Anterior cingulate cortex (tissue), 58 donors: ENCODE results near the gene ANKRD24.
A peak's percentile ranks its signal among the peaks of the same experiment; 100 is the strongest.
"Not testable (repeated sequence)": the region's sequence is repeated elsewhere in the genome, so short reads cannot be mapped to it uniquely, and the experiment has no call there.

Experiments used
- DNase-seq, 58 donors: peaks; one replicate each; lab custom pipeline; 2025; lab: John Stamatoyannopoulos, UW

The ANKRD24 gene

DNA sequence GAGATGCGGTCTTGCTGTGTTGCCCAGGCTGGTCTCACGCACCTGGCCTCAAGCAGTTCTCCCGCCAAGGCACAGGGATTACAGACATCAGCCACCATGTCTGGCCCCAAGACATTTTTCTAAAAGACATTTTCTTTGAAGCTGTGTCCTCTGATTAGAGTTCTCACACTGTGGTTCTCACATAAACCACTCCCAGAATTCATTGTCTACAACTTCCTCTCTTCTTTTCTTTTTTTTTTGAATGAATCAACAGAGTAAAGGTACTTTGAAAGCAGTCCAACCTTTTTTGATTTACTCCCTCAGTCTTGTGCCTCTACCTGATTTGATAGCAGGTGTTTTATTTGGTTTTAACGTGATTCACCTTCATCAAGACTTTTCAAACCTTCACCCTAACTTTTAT lies 82.3 kb downstream of the ANKRD24 start:
- DNase-seq = no peak

DNA sequence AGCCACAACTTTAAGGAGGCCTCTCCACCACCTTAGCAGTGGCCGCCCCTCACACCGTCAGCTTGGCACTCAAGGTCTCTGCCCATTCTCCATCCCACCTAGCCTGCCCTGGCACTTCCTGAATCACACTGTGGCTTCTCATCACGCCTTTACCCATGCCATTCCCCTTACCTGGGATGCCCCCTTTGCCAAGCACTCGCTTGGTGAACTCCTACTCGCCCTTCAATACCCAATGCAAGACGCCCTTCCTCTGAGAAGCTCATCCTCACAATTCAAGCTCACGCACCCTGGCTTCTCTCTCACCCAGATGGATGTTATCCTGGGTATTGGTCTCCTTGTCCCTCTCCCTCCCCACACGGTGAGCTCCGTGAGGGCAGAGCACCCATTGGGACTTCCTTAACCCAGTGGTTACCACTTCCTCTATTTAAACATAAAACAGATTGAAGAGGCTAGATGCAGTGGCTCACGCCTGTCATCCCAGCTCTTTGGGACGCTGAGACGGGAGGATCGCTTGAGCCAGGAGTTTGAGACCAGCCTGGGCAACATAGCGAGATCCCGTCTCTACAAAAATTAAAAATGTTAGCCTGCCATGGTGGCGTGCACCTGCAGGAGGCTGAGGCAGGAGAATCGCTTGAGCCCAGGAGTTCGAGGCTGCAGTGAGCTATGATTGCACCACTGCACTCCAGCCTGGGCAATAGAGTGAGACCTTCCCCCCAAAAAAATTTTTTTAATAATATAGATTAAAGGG lies 83.9 kb downstream of the ANKRD24 start:
- DNase-seq = no peak

DNA sequence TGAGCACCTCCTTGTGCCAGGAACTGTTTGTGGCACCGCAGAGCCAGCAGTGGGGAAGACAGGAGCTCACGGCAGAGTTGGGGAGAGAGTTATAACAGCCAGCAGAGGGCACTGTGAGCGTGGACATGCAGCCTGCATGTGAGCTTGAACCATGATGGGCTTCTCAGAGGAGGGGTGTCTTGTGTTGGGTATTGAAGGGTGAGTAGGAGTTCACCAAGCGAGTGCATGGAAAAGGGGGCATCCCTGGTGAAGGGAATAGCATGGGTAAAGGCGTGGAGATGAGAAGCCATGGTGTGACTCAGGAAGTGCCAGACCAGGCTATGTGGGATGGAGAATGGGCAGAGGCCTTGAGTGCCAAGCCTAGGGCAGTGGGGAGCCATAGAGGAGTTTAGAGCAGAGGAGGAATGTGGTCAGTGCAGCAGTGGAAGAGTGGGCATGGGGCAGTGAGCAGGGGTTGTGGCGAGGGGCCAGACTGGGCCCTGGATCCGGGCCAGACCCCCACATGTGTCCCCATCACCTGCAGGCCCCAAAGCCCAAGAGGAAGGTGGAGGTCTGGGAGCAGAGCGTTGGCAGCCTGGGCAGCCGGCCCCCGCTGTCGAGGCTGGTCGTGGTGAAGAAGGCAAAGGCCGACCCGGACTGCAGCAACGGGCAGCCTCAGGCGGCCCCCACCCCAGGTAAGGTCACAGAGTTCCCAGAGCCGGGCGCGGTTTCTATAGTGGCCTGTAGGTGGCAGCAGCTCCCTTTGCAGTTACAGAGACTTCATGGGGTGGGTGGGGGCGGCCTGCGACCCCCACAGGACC lies 84.8 kb downstream of the ANKRD24 start:
- DNase-seq = peak in 13 of 58 donors; percentile 5 to 49 (median 14)

DNA sequence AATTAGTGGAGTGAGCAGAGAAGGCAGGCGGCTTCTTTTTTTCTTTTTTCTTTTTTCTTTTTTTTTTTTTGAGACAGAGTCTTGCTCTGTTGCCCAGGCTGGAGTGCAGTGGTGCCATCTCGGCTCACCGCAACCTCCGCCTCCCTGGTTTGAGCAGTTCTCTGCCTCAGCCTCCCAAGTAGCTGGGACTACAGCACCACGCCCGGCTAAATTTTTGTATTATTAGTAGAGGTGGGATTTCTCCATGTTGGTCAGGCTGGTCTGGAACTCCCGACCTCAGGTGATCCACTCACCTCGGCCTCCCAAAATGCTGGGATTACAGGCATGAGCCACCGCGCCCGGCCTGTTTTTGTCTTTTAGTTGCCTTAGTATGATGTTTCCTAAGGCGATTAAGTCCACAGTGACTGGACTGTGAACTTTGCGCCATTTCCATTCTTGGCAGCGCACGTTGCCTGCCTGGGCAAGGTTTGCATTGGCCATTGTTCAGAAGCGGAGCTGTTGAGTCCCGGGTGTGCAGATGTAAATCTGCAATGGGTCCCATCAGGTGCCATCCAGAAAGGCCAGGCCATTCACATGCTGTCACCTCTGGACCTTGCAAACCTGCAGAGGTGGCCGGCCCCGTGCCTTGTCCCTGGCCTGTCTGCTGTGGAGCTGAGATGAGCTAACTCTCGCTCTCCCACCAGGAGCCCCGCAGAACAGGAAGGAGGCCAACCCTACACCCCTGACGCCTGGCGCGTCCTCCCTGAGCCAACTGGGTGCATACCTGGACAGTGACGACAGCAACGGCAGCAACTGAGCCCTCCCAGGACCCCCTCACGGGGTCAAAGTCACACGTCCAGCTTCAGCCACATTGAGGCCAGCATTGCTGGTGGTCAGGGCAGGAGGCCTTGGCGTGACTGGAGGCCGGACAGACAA lies 85.7 kb downstream of the ANKRD24 start:
- no peak for DNase-seq

DNA sequence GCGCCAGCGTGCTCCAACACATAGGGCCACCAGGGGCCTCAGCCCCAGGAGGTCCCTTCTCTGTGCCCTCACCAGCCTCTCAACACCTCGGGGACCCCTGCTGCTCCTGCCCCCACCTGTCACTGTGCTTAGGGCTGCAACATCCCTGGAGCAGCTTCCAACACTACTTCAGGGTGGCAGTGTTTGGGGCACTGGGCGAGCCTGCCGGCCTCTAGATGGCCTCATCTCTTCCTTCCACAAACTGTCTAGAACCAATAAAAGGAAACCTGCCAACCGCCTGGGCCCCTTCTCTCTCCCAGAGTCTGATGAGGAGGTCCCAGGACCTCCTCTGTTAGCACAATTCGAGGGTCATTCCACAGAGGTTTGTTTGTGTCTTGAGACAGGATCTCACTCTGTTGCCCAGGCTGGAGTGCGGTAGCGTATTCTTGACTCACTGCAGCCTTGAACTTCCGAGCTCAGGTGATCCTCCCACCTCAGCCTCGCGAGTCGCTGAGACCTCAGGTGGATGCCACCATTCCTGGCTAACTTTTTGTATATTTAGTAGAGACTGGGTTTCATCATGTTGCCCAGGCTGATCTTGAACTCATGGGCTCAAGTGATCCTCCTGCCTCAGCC lies 86.4 kb downstream of the ANKRD24 start:
- no peak for DNase-seq

DNA sequence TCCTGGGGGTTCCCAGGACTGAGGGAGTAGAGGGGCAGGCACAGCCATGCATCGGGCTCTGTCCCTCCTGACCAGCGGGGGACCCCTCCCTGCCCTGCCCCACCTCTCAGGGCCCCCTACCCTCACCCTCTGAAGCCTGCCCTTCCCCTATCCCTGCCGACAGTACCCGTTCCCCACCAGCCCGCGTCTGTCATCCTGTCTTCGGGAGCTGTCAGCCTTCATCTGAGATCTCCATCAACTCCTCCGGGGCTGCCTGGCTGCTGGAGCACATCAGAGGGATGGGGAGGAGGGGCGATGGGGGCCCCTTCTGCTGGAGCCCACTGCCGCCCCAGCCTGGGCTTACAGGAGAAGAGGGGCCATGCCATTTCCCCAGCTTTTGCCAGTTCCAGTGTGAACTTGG lies 90.4 kb downstream of the ANKRD24 start:
- DNase-seq = no peak

DNA sequence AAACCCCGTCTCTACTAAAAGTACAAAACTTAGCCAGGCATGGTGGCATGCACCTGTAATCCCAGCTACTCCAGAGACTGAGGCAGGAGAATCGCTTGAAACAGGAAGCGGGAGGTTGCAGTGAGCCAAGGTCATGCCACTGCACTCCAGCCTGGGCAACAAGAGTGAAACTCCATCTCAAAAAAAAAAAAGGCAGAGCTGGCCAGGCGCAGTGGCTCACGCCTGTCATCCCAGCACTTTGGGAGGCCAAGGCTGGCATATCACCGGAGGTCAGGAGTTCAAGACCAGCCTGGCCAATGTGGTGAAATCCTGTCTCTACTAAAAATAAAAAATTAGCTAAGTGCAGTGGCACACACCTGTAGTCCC lies 91.8 kb downstream of the ANKRD24 start:
- not testable (repeated sequence) for DNase-seq
